Measurements from ENCODE around the gene NFIA. TPM values are rescaled to one million over a fixed set of nuclear protein-coding genes. Genes with fewer than 3 reads are reported as not detected.
A peak's percentile ranks its signal among the peaks of the same experiment; 100 is the strongest.

Gene NFIA
- polyA plus RNA-seq, 3 donors: 14.4 to 14.7 (median 14.6) TPM

- no peak for DNase-seq
These were observed 247.2 kb downstream of the NFIA start for GRCh38 chr1:61329556-61329955.

- no peak for DNase-seq
These were observed 247.7 kb downstream of the NFIA start for GRCh38 chr1:61330018-61330417.

GRCh38 chr1:61330571-61330970 is 248.2 kb downstream of the NFIA start:
- no peak for DNase-seq

DNA sequence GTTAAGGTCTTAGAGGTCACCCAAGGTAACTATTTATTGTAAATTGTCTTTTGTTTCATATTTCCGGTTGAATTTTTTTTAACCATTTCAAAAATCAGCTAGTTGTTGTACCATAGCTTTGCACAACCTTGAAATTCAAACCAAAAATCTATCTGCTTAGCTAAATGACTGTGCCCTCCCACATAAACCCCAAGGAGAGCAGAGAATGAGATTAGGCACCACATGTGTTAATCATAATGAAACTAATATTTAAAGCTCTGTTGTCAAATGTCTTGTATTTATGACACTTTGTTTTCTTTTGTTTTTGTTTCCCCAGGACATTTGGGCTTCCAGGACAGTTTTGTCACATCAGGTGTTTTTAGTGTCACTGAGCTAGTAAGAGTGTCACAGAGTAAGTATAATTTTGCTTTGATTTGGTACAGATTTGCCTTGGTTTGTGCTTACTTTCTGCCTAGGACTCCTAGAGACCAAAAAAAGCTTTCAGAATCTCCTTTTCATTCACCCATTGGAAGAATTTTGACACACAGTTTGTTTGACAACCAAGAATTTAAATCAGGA is 249.9 kb downstream of the NFIA start:
- DNase-seq: no peak

GRCh38 chr1:61332796-61333195 is 250.4 kb downstream of the NFIA start:
- DNase-seq: no peak

DNA sequence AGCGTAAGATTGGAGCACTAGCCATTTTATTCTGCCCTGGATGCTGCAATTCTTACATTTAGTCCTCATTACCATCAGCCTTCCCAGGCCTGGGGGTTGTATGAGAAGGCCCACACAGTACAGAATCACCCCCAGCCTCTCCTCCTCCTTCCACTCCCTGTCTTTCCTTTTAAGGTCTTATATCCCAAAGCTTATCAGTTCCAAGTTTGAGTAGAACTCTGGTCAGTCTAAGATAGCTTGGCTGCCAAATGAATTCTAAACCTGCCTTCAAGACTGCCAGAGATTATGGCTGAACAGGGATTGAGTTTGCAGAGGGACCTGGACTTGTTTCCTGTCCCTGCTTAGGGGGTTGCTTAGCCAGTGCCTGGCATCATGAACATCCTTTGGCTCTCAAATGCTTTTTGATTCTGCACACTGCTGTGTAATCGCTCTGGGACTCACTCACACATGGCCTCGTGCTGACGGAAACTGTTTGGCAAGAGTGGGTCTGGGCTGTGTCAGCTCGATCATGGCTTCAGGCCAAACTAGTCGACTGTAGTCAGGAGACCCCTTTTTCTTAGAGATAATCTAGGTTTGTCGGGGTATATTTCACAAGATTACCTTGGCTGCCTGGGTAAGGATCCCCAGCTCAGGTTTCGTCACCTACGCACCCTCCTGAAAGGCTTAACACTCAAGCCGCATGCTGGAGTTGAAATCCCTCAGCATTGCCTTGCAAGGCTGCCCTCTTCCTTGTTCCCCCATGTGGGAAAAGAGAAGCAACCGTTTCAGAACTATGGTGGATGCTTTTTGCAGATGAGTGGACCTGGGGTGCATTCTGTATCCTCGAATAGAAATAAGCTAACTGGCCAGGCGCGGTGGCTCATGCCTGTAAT is 252.6 kb downstream of the NFIA start:
- DNase-seq: no peak

DNA sequence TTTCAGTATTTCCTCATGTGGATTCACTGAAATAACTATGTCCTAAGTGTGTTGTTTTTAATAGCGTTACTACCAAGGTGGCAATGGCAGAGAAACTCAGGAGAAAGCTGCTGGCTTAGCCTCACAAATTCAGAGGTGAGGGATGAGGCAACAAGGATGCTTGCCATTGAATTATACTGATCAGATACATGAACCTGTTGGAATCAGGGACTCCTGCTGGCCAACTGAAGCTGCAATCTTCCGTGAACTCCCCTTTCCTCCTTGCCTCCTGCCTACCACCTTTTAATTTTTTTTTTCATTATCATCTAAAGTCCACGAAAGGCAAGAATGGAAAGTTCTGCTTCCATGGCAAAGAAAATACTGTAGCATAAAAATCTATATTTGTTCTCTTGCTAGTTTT is 254.7 kb downstream of the NFIA start:
- no peak for DNase-seq

DNA sequence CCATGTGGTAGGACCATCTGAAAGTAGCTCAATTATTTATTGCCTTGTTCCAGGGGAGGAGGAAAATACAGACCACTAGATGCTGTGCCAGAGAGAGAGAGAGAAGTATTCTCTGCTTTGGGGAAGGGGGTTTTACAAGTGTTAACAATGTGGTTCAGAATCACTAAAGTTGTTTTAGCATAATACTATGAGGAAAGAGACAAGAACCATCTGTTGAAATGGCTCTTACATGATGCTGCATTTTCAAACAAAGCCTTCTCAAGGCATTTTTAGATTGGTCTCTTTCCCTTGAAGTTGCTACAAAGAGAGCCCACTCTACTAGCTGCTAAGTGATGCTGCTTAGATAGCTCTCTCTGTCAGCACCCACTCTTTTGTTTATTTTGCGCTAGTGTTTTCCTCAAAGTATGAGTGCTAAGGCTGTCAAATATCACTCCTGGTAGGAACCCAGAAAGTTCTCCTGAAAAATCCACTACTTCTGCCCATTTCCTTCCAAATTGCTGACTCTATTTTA is 255.1 kb downstream of the NFIA start:
- peak; percentile 50 for DNase-seq

- peak; percentile 81 for DNase-seq
These were observed 255.9 kb downstream of the NFIA start for GRCh38 chr1:61337981-61338848.

DNA sequence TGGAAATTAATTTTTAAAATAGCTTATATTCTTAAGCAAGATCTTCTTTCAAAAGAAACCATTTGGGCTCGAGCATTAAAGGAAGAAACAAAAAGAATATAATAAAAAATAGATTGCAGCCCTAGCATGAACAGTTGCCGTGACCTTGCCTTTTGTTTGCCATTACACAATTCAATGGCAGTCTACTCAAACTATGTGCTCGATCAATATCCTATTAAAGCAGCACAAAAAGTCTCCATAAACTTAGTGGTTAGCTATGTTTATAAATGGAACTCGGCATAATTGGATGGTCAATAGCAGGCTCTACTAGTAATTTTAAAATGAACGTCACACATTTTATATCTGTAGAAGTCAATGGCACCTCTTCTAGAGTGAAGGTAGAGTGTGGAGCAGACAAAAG is 256.5 kb downstream of the NFIA start:
- no peak for DNase-seq

DNA sequence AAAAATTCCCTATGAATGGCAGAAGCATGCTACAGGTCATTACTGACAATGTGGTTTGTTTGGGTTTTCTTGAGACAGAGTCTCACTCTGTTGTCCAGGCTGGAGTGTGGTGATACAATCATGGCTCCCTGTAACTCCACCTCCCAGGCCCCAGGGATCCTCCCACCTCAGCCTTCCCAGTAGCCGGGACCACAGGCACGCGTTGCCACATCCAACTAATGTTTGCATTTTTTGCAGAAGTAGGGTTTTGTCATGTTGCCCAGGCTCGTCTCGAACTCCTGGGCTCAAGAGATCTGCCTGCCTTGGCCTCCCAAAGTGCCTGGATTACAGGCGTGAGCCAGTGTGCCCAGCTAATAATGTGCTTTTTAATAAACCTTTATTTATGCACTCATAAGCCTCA is 259.1 kb downstream of the NFIA start:
- no peak for DNase-seq

- DNase-seq: peak; percentile 52
These were observed 261.5 kb downstream of the NFIA start for GRCh38 chr1:61343734-61344420.

DNA sequence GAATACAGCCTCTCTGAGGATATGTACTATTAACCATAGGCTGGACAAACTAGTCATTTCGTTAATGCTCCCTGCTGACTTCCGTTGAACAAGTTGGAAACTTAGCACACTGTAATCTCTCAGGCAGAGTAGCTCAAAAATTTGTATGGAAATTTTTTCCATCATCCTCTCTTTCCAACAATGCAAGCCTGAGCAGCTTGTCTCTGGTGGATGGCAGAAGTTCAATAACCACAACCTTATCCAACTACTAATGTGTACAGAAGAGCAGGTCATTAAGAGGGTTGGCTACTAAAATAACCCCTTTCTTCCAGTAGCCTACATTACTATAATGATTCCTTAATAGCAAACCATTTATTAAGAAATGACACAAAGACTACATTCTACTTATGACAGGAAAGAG is 262.3 kb downstream of the NFIA start:
- no peak for DNase-seq

DNA sequence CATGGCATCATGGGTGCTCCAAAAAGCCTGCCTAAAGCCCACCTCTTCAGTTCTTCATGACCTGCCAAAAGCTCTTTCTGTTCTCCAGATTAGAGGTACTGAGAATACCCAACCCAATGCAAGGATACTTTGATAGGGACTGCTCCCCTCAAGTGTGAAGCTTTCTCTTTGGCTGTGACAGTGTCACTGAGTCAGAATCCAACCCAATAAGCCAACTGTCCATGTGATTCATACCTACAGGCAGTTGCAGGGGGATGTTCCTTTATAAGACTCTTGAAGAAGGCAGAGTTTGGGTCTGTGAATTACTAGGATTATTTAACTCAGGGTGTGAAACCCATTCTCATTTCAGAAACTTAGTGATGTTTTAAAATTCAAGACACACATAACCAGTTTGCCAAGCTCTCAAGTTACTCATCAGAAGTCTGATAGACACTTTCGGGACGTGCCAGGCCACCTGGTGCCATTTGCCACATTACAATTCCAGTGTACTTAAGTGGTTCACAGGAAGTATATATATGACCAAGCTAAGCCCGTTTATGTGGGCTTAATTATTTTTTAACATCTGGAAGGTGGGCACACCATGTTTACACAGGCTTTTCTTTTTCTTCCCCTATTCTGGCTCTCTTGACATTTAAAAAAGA is 265.8 kb downstream of the NFIA start:
- no peak for DNase-seq

DNA sequence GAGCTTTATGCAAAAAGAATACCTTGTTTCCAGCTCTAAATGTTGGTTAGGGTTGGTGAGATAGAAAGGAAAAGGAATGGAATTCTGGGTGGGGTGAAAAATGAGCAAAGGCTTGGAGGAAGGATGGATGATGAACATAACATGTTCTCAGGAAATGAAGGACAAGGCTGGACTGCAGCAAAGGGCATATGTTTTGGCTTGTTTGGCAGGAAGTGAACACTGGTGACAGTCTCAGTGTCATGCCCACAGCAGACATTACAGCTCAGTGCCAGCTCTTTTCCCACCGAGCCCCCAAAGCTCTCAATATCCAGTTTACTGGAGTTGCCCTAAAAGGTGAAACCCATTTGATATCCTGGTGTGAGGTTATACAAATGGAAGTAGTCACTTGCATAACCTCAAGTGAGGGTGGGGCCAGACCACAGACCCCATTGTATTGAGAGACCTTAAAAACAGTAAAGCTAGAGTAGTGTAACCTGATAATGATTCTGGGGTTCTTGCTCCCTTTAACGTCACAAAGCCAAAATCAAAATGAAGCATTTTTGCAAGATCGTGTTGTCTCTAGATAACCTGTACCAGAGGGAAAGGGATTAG is 270.6 kb downstream of the NFIA start:
- DNase-seq: no peak

DNA sequence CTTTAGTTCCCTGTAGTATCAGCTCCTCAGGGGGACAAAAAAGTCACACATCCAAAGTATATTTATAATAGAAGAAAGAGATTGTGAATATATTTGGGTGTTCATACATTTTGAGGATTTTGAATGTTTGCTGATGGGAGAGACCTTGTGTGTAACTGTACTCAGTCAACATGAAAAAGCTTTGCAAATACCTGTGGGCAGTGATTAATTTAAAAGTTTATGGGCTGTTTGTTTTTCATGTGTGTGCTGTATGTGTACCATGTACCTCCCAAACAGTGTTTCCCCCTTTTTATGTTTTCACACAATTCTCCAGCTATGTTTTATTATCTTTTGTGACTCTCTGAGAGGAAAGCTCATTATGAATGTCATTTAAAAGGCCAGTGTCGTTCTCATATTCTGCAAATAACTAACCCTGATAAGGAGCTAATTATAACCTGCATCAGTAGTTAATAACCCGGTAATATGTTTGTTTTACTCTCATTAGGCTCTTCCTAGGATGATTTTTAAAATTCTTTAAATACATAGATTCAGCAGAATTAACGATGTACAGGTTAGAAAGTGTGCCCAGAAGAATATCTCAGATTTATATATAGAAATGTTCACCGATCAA is 271.5 kb downstream of the NFIA start:
- no peak for DNase-seq

DNA sequence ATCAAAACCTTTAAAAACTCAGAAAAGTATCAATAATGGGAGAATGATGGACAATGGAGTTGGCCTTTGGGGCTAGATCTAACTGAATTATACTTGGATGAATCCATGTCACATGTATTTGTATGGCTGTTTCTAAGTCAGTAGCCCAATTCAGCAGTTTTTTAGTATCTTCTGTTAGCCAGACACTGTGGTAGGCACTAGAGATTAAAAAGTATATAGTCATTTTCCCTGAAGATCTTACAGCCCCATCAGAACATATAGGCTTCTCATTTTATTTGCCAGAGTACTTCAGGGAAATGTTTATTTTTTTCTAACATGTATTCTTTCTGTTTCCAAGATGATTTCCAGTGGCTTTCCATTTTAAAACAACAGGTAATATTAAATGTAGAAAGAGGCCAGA is 273.7 kb downstream of the NFIA start:
- DNase-seq: no peak

- DNase-seq: no peak
These were observed 274.6 kb downstream of the NFIA start for GRCh38 chr1:61356995-61357394.

GRCh38 chr1:61357539-61357938 is 275.2 kb downstream of the NFIA start:
- no peak for DNase-seq

DNA sequence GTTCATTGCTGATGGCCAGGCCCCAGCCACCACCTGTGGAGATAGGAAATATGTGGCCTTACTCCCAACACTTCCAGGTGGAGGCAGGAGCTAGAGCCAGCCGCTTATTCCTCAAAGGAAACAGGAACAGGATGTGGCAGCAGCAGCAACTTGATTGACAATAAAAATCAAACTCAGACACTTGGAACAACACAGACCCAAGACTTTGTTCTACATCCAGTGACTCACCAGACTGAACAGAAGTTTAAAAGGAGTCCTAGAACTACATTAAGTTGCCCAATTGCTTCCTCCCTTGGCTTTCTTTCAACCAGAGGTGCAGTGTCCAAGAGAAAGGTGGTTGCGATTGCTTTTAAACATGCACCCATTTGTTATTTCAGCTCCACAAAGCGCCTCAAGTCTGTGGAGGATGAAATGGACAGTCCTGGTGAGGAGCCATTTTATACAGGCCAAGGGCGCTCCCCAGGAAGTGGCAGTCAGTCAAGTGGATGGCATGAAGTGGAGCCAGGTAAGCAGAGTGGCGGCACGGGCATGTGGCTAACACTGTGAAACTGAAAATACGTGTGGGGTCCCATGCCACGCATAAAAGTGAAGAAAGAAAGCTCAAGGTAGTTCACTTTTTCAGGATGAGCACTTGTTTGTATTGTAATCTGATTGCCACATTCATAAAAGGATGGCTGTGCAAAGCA is 276.6 kb downstream of the NFIA start:
- DNase-seq: no peak

All from renal pelvis (tissue), 4 donors.